IMR-90 (cell line): ENCODE measurements around the gene RAB3A. TPM values are rescaled to one million over a fixed set of nuclear protein-coding genes. Genes with fewer than 3 reads are reported as not detected.

Experiments
- ATAC-seq: fragments of 200-7000 bp; cut with Tn5 transposase; 2 replicates; pipeline ENCODE4 v1.9.1; 2020; ENCODE audit warnings: low read depth, mild to moderate bottlenecking, moderate library complexity
- BruUV-seq: library from RNA; stranded (reverse); fragments of 400-500 nt; replicated peaks from 2 replicates; lab custom pipeline; 2021; lab: Mats Ljungman, UMichigan
- CTCF ChIA-PET: fragments of 300-600 bp; formaldehyde crosslinking; extraction: SDS; loops from one replicate; lab custom pipeline; 2021; ENCODE audit warnings: antibody characterized with exemption; lab: Yijun Ruan, JAX
- POLR2A ChIA-PET: fragments of 300-600 bp; sonication (Branson Sonifier 250); formaldehyde crosslinking; loops from one replicate; lab custom pipeline; 2022; ENCODE audit warnings: antibody characterized with exemption; ENCODE audit not compliant: unreplicated experiment; lab: Charles Lee
- DNase-seq: peaks from one replicate; pipeline ENCODE4 v3.0.0; 2013
- H2AFZ ChIP-seq: replicated peaks from 2 replicates; pipeline ENCODE3; 2013; ENCODE audit warnings: low read length, mild to moderate bottlenecking; ENCODE audit not compliant: poor library complexity
- H2AK5ac ChIP-seq: 2 replicates; pipeline ENCODE4 v1.6.1; 2013; ENCODE audit warnings: low read depth, low read length, inconsistent platforms
- H2AK9ac ChIP-seq: replicated peaks from 2 replicates; pipeline ENCODE3; 2013; ENCODE audit warnings: mild to moderate bottlenecking, low read depth, low read length, moderate library complexity; ENCODE audit not compliant: poor library complexity
- H2BK120ac ChIP-seq: 2 replicates; pipeline ENCODE4 v1.6.1; 2013; ENCODE audit warnings: low read depth, low read length, inconsistent platforms
- H2BK15ac ChIP-seq: 3 replicates; pipeline ENCODE4 v1.6.1; 2013; ENCODE audit warnings: low read depth, low read length, inconsistent platforms
- H2BK20ac ChIP-seq: 2 replicates; pipeline ENCODE4 v1.6.1; 2013; ENCODE audit warnings: low read depth, mild to moderate bottlenecking, inconsistent platforms, low read length, moderate library complexity
- H2BK5ac ChIP-seq: 2 replicates; pipeline ENCODE4 v1.6.1; 2013; ENCODE audit warnings: mild to moderate bottlenecking, low read depth, low read length, inconsistent platforms; ENCODE audit not compliant: poor library complexity, severe bottlenecking
- H3K14ac ChIP-seq: replicated peaks from 2 replicates; pipeline ENCODE4 v1.6.1; 2013; ENCODE audit warnings: low read depth, low read length, inconsistent platforms
- H3K18ac ChIP-seq: 2 replicates; pipeline ENCODE4 v1.6.1; 2013; ENCODE audit warnings: low read depth, low read length, control low read depth
- H3K23ac ChIP-seq: 2 replicates; pipeline ENCODE4 v1.6.1; 2013; ENCODE audit warnings: low read depth, low read length, inconsistent platforms
- H3K27ac ChIP-seq: 2 replicates; pipeline ENCODE4 v1.5.1; 2013; ENCODE audit warnings: mild to moderate bottlenecking, control low read depth, low read length; ENCODE audit not compliant: insufficient read depth
- H3K27me3 ChIP-seq: 2 replicates; pipeline ENCODE4 v1.6.1; 2013; ENCODE audit warnings: low read length; ENCODE audit not compliant: control insufficient read depth, insufficient read depth
- H3K36me3 ChIP-seq: 2 replicates; pipeline ENCODE4 v1.6.1; 2013; ENCODE audit warnings: low read length, mixed read lengths; ENCODE audit not compliant: control insufficient read depth, insufficient read depth
- H3K4ac ChIP-seq: 2 replicates; pipeline ENCODE4 v1.6.1; 2013; ENCODE audit warnings: low read depth, low read length, inconsistent platforms
- H3K4me1 ChIP-seq: 2 replicates; pipeline ENCODE4 v1.6.1; 2013; ENCODE audit warnings: low read length, mixed read lengths; ENCODE audit not compliant: control insufficient read depth, insufficient read depth
- H3K4me2 ChIP-seq: 2 replicates; pipeline ENCODE4 v1.6.1; 2013; ENCODE audit warnings: low read depth, mild to moderate bottlenecking, control low read depth, low read length, moderate library complexity
- H3K4me3 ChIP-seq: 2 replicates; pipeline ENCODE4 v1.5.1; 2013; ENCODE audit warnings: low read depth, mild to moderate bottlenecking, control low read depth, low read length, moderate library complexity; ENCODE audit not compliant: insufficient read depth
- H3K56ac ChIP-seq: 2 replicates; pipeline ENCODE4 v1.6.1; 2013; ENCODE audit warnings: low read length, inconsistent platforms; ENCODE audit not compliant: insufficient read depth; ENCODE audit errors: extremely low read depth
- H3K79me1 ChIP-seq, 2 experiments: 2 replicates each; pipeline ENCODE4 v1.6.1; 2013; ENCODE audit warnings: low read length in 2 of 2, inconsistent platforms in 1 of 2, low read depth in 1 of 2
- H3K9ac ChIP-seq: 2 replicates; pipeline ENCODE4 v1.6.1; 2013; ENCODE audit warnings: low read depth, low read length, control low read depth
- H3K9me1 ChIP-seq: 2 replicates; pipeline ENCODE4 v1.6.1; 2013; ENCODE audit warnings: low read length, inconsistent platforms; ENCODE audit not compliant: insufficient read depth
- H3K9me3 ChIP-seq: 2 replicates; pipeline ENCODE4 v1.6.1; 2013; ENCODE audit warnings: low read length; ENCODE audit not compliant: control insufficient read depth, insufficient read depth
- H4K20me1 ChIP-seq: 2 replicates; pipeline ENCODE4 v1.6.1; 2013; ENCODE audit warnings: low read length, inconsistent platforms; ENCODE audit not compliant: insufficient read depth
- H4K5ac ChIP-seq: 2 replicates; pipeline ENCODE4 v1.6.1; 2013; ENCODE audit warnings: mild to moderate bottlenecking, low read depth, low read length, control low read depth
- H4K8ac ChIP-seq, 2 experiments: 2 replicates each; pipeline ENCODE4 v1.6.1; 2013; ENCODE audit warnings: low read depth in 2 of 2, low read length in 2 of 2, control low read depth in 1 of 2, inconsistent platforms in 1 of 2
- H4K91ac ChIP-seq: 2 replicates; pipeline ENCODE4 v1.6.1; 2013; ENCODE audit warnings: low read depth, low read length, inconsistent platforms; ENCODE audit not compliant: insufficient read depth
- BHLHE40 ChIP-seq: fragments of 150-350 bp; IDR thresholded peaks from 2 replicates; pipeline ENCODE4 v1.6.1; 2016; ENCODE audit warnings: mild to moderate bottlenecking, low read depth, low read length
- CEBPB ChIP-seq: IDR thresholded peaks from 2 replicates; pipeline ENCODE4 v1.6.1; 2012; ENCODE audit warnings: low read depth, low read length, improper control_type of control experiment
- CHD1 ChIP-seq: IDR thresholded peaks from 2 replicates; pipeline ENCODE4 v1.6.1; 2012; ENCODE audit warnings: low read depth, low read length, improper control_type of control experiment
- FOS ChIP-seq: fragments of 150-350 bp; IDR thresholded peaks from 2 replicates; pipeline ENCODE4 v1.6.1; 2016; ENCODE audit warnings: low read depth, low read length
- MAFK ChIP-seq: IDR thresholded peaks from 2 replicates; pipeline ENCODE4 v1.6.1; 2012; ENCODE audit warnings: low read depth, low read length, improper control_type of control experiment
- MAZ ChIP-seq: IDR thresholded peaks from 2 replicates; pipeline ENCODE4 v1.6.1; 2012; ENCODE audit warnings: low read depth, mild to moderate bottlenecking, low read length, improper control_type of control experiment, moderate library complexity, borderline replicate concordance
- MXI1 ChIP-seq: IDR thresholded peaks from 2 replicates; pipeline ENCODE4 v1.6.1; 2012; ENCODE audit warnings: low read depth, mild to moderate bottlenecking, low read length, moderate library complexity, borderline replicate concordance
- NFE2L2 ChIP-seq: fragments of 150-350 bp; IDR thresholded peaks from 2 replicates; pipeline ENCODE4 v1.6.1; 2016; ENCODE audit warnings: low read depth, mild to moderate bottlenecking, low read length
- POLR2A ChIP-seq: IDR thresholded peaks from 2 replicates; pipeline ENCODE4 v1.6.1; 2012; ENCODE audit warnings: mild to moderate bottlenecking, low read depth, low read length
- RAD21 ChIP-seq: IDR thresholded peaks from 2 replicates; pipeline ENCODE4 v1.6.1; 2012; ENCODE audit warnings: low read length, improper control_type of control experiment
- RCOR1 ChIP-seq: IDR thresholded peaks from 2 replicates; pipeline ENCODE4 v1.6.1; 2012; ENCODE audit warnings: mild to moderate bottlenecking, low read length, improper control_type of control experiment; ENCODE audit not compliant: insufficient replicate concordance
- RFX5 ChIP-seq: IDR thresholded peaks from 2 replicates; pipeline ENCODE4 v1.8.0; 2012; ENCODE audit warnings: low read depth, mild to moderate bottlenecking, low read length, moderate library complexity
- SMC3 ChIP-seq: fragments of 150-350 bp; IDR thresholded peaks from 2 replicates; pipeline ENCODE4 v1.6.1; 2016; ENCODE audit warnings: low read depth, mild to moderate bottlenecking, antibody characterized with exemption, low read length, moderate library complexity
- WGBS, 2 experiments: methylation state at CpG; one replicate each; pipeline versions ENCODE4 v1.1.5 to v1.1.7; 2013; ENCODE audit warnings: missing lambda C conversion rate in 2 of 2; ENCODE audit not compliant: insufficient read length in 1 of 2; ENCODE audit errors: extremely low coverage in 2 of 2; 5-methylcytosine and 5-hydroxymethylcytosine counted together
- dilution Hi-C: fragments of 300-500 bp; cut with HindIII; formaldehyde crosslinking; loops from one replicate; pipeline ENCODE4 v1.14.3; 2018; ENCODE audit warnings: low sequenced_read_pairs; ENCODE audit not compliant: unreplicated experiment
- in situ Hi-C: fragments of 300-500 bp; cut with MboI; formaldehyde crosslinking; loops from 3 replicates; pipeline ENCODE4 v1.14.3; 2019; ENCODE audit warnings: low sequenced_read_pairs, inconsistent platforms, mixed read lengths
- intact Hi-C: fragments of 100-400 bp; cut with micrococcal nuclease; formaldehyde crosslinking; loops from 2 replicates; pipeline ENCODE4 v1.10.0; 2022
- polyA plus RNA-seq, 3 experiments: library from polyadenylated mRNA; depleted of rRNA; stranded (reverse); fragments of >200 nt; gene quantifications; 2 replicates each; pipeline ENCODE4 v1.2.3, GENCODE V29; 2012; ENCODE audit warnings: low replicate concordance in 1 of 3
- total RNA-seq: library from RNA; depleted of rRNA; stranded (reverse); fragments of >200 nt; gene quantifications from 2 replicates; pipeline ENCODE4 v1.2.3, GENCODE V29; 2012
- TF ChIP-seq, protein P1 (sequence below): fragments of 150-350 bp; IDR thresholded peaks from 2 replicates; pipeline ENCODE4 v1.6.1; 2017; ENCODE audit warnings: mild to moderate bottlenecking, antibody characterized with exemption, low read length, low read depth
- TF ChIP-seq, protein P2 (sequence below): fragments of 150-350 bp; IDR thresholded peaks from 2 replicates; pipeline ENCODE4 v1.6.1; 2016; ENCODE audit warnings: low read depth, mild to moderate bottlenecking, low read length, moderate library complexity, borderline replicate concordance
- TF ChIP-seq, protein P3 (sequence below): conservative IDR thresholded peaks from 2 replicates; pipeline ENCODE4 v1.5.1; 2012; ENCODE audit warnings: mild to moderate bottlenecking, low read depth, low read length, improper control_type of control experiment

Gene RAB3A
- total and polyA plus RNA-seq, 2 of the 4 experiments (the other 2 are of a cell fraction) = 3.0 to 13.6 TPM

DNA sequence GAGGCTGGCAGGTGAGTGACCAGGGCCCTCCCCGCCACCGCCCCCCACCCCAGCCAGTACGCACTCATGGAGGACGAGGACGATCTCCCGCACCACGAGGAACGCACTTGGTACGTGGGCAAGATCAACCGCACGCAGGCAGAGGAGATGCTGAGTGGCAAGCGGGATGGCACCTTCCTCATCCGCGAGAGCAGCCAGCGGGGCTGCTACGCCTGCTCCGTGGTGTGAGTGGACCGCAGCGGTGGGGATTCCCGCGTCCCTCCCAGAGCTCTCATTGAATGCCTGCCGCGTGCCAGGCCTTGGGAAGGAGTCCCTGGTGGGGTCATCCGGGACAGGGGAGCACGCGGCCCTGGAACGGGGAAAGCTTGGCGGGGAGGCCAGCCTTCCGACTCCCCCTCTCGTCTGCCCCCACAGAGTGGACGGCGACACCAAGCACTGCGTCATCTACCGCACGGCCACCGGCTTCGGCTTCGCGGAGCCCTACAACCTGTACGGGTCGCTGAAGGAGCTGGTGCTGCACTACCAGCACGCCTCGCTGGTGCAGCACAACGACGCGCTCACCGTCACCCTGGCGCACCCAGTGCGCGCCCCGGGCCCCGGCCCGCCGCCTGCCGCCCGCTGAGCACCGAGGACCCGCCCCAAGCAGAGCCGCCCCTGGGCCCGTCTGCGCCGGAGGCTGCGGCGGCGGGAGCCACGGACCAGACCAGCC lies 35.0 kb downstream of the RAB3A start:
- CTCF ChIA-PET = no interaction called here
- no peak overlapping the region for H3K18ac ChIP-seq
- no peak for TF ChIP-seq MAZ
- TF ChIP-seq, protein P1, sequence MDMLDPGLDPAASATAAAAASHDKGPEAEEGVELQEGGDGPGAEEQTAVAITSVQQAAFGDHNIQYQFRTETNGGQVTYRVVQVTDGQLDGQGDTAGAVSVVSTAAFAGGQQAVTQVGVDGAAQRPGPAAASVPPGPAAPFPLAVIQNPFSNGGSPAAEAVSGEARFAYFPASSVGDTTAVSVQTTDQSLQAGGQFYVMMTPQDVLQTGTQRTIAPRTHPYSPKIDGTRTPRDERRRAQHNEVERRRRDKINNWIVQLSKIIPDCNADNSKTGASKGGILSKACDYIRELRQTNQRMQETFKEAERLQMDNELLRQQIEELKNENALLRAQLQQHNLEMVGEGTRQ = no peak
- no peak for TF ChIP-seq NFE2L2
- TF ChIP-seq, protein P2, sequence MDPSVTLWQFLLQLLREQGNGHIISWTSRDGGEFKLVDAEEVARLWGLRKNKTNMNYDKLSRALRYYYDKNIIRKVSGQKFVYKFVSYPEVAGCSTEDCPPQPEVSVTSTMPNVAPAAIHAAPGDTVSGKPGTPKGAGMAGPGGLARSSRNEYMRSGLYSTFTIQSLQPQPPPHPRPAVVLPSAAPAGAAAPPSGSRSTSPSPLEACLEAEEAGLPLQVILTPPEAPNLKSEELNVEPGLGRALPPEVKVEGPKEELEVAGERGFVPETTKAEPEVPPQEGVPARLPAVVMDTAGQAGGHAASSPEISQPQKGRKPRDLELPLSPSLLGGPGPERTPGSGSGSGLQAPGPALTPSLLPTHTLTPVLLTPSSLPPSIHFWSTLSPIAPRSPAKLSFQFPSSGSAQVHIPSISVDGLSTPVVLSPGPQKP = no peak
- no peak for TF ChIP-seq CHD1
- no peak for TF ChIP-seq POLR2A
- no peak for TF ChIP-seq BHLHE40
- TF ChIP-seq RCOR1 = no peak
- no peak for TF ChIP-seq CEBPB
- TF ChIP-seq FOS = no peak
- no peak for TF ChIP-seq RFX5
- TF ChIP-seq MAFK = no peak
- TF ChIP-seq, protein P3, sequence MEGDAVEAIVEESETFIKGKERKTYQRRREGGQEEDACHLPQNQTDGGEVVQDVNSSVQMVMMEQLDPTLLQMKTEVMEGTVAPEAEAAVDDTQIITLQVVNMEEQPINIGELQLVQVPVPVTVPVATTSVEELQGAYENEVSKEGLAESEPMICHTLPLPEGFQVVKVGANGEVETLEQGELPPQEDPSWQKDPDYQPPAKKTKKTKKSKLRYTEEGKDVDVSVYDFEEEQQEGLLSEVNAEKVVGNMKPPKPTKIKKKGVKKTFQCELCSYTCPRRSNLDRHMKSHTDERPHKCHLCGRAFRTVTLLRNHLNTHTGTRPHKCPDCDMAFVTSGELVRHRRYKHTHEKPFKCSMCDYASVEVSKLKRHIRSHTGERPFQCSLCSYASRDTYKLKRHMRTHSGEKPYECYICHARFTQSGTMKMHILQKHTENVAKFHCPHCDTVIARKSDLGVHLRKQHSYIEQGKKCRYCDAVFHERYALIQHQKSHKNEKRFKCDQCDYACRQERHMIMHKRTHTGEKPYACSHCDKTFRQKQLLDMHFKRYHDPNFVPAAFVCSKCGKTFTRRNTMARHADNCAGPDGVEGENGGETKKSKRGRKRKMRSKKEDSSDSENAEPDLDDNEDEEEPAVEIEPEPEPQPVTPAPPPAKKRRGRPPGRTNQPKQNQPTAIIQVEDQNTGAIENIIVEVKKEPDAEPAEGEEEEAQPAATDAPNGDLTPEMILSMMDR = no peak
- no peak for TF ChIP-seq SMC3
- no peak for TF ChIP-seq RAD21
- TF ChIP-seq MXI1 = no peak
- no peak overlapping the region for H3K23ac ChIP-seq
- no peak overlapping the region for H3K4me3 ChIP-seq
- H2BK120ac ChIP-seq = no peak overlapping the region
- no peaks in the 10 kb centered on the region for H3K9me3 ChIP-seq
- no peak overlapping the region for H2BK5ac ChIP-seq
- no peak overlapping the region for H3K9ac ChIP-seq
- no peak overlapping the region for H2AK9ac ChIP-seq
- no peak overlapping the region for H2BK20ac ChIP-seq
- no peak overlapping the region for H4K8ac ChIP-seq
- no TSS peak for BruUV-seq
- H3K56ac ChIP-seq = no peak overlapping the region
- WGBS, 2 experiments = 97% methylated on average over 40 of the region's 66 CpGs; no CpG with 5 or more reads in 1 of the 2 experiments
- H2AK5ac ChIP-seq = no peak overlapping the region
- in situ Hi-C loops (no loop called here), dilution Hi-C loops (no loop called here), intact Hi-C loops (loop anchor here (1.0 kb wide), 1 partner anchor 56 kb away; no protein-coding TSS in a partner anchor)
- H2AFZ ChIP-seq = no peak overlapping the region
- H3K4me2 ChIP-seq = no peak overlapping the region
- H3K4ac ChIP-seq = no peak overlapping the region
- H3K9me1 ChIP-seq = no peaks in the 10 kb centered on the region
- H3K14ac ChIP-seq = no peak overlapping the region
- POLR2A ChIA-PET = no interaction called here
- peaks cover 33% of the 10 kb centered on the region for H3K36me3 ChIP-seq
- no peaks in the 10 kb centered on the region for H4K20me1 ChIP-seq
- no peaks in the 10 kb centered on the region for H3K27me3 ChIP-seq
- ATAC-seq (no peak), DNase-seq (no peak)
- peaks cover 3% of the 10 kb centered on the region; the same call in 1 of the 2 replicates for H3K4me1 ChIP-seq
- no peak overlapping the region for H2BK15ac ChIP-seq
- no peak overlapping the region for H4K5ac ChIP-seq
- no peak overlapping the region for H4K91ac ChIP-seq
- H3K27ac ChIP-seq = no peak overlapping the region
- H3K79me1 ChIP-seq = no peaks in the 10 kb centered on the region
